ENCODE data around the gene VN1R2.
A peak's percentile ranks its signal among the peaks of the same experiment; 100 is the strongest.
"Not testable (repeated sequence)": the region's sequence is repeated elsewhere in the genome, so short reads cannot be mapped to it uniquely, and the experiment has no call there.

VN1R2 gene

DNA sequence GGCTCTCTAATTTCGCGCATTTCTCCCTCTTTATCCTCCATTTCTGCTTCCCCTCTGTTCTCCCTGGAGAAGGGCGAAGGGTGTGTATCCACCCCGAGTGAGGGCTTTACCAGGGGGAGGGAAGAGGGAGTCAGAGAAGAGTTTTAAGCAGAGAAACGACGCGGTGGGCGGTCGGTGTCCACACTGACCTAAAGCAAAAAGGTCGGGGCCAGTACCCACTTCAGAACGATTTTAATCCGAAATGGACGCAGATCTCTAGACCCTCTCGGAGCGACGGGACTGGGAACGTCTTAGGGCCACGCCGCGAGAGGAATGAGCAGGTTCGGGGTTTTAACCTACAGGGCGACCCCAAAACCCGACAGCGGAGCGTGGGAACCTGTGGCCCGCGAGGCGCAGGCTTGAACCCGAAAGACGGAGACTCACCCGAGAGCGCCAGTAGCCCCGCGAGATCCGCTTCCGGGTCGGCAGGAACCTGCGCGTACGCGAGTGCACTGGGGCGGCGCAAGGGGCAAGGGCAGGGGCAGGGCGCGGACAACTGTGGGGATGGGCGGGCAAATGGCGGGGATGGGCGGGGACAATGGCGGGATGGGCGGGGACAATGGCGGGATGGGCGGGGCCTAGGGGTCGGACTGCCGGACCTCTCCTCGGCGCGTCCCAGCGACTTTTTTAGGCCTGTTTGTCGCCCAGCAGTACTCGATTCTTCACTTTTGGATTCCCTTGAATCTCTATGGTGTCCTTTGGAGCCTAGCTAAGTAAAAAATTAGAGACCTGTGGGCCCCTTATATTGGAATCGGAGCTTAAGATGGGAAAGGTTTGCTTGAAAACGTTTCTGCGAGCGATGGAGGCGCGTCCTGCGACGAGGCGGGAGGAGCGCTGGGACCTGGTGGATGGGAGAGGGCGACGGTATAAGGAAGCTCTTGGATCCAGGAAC, 3.4 kb upstream of the VN1R2 start, which contains the start of gene ZNF677:
Gene ZNF677 (minus strand): TSS at position 463 of the 931 bp plus-strand sequence. CDS start 3,323 bp downstream, outside the sequence.
- ChIA-PET CTCF (no interaction called here), POLR2A (no interaction called here)
- TF ChIP-seq, protein P1, sequence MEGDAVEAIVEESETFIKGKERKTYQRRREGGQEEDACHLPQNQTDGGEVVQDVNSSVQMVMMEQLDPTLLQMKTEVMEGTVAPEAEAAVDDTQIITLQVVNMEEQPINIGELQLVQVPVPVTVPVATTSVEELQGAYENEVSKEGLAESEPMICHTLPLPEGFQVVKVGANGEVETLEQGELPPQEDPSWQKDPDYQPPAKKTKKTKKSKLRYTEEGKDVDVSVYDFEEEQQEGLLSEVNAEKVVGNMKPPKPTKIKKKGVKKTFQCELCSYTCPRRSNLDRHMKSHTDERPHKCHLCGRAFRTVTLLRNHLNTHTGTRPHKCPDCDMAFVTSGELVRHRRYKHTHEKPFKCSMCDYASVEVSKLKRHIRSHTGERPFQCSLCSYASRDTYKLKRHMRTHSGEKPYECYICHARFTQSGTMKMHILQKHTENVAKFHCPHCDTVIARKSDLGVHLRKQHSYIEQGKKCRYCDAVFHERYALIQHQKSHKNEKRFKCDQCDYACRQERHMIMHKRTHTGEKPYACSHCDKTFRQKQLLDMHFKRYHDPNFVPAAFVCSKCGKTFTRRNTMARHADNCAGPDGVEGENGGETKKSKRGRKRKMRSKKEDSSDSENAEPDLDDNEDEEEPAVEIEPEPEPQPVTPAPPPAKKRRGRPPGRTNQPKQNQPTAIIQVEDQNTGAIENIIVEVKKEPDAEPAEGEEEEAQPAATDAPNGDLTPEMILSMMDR (IDR thresholded peaks at IDR 0.05; ENCODE audit: control extremely low read depth, extremely low read depth, low read depth, missing control alignments) = no peak
- peak; percentile 51 for DNase-seq (ENCODE audit: extremely low spot score)

DNA sequence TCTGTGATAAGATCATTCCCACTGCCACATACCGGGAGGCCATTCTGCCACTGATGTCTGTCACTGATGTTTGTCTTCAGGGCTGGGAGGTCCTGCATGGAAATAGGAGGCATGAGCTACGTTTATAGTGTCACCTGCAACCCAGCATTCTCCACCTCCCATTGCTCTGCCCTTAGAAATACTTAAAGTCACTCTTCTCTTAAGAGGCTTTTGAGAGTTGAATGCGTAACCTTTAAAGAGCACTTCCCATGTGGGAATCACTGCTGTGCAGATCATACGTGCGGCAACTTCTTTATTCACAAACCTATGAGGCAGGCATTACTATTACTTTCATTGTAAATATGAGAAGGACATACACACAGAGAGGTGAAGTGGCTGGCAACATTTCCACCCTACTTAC, 9.5 kb downstream of the VN1R2 start, which contains the start of gene VN1R4:
Gene VN1R4 (minus strand): TSS at position 101 of the 400 bp plus-strand sequence. CDS start 58 bp downstream, at position 43.
- DNase-seq (ENCODE audit: extremely low spot score); CTCF ChIA-PET; POLR2A ChIA-PET: not testable (repeated sequence)

DNA sequence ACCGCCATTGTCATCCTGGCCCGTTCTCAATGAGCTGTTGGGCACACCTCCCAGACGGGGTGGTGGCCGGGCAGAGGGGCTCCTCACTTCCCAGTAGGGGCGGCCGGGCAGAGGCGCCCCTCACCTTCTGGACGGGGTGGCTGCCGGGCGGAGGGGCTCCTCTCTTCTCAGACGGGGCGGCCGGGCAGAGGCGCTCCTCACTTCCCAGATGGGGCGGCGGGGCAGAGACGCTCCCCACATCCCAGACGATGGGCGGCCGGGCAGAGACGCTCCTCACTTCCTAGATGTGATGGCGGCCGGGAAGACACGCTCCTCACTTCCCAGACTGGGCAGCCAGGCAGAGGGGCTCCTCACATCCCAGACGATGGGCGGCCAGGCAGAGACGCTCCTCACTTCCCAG, 11.8 kb downstream of the VN1R2 start:
- POLR2A ChIA-PET; DNase-seq (ENCODE audit: extremely low spot score); CTCF ChIA-PET: not testable (repeated sequence)

DNA sequence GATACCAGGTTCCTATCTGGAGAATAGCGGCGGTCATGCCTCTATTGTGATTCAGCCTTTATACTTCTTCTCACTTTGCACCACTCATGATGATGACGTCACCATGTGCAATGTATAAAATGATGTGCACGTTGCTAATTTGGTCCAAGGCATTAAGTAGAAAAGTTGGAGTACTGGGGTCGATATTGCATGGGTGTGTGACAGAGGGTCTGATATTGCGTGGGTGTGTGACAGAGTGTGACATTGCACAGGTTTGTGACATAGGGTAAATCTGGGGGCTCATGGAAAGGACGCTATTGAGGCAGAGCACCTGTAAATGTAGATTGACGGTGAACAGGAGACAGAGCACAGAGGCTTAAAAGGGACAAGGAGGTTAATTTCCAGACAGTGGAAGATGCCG, 14.0 kb downstream of the VN1R2 start:
- CTCF ChIA-PET = no interaction called here
- POLR2A ChIA-PET = no interaction called here

DNA sequence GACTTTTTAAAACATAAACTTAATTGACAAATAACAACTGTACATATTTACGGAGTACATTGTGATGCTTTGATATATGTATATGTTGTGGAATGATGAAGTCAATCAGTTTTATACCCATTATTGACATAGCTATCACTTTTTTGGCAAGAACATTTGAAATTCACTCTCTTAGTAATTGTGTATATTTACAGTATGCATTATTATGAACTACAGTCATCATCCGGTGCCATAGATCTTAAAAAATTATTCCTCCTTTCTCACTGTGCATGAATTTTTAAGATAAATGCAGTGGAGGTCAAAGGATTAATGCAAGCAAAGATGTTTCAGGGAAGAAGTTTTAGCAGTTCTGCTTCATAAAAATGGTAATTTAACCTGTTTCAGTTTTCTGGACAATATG, 17.4 kb downstream of the VN1R2 start:
- ChIA-PET POLR2A (no interaction called here), CTCF (no interaction called here)
- DNase-seq (ENCODE audit: extremely low spot score) = no peak
- TF ChIP-seq, protein P1 (IDR thresholded peaks at IDR 0.05; ENCODE audit: control extremely low read depth, extremely low read depth, low read depth, missing control alignments) = no peak

More for the DNA sequence above, 14.0 kb downstream of the VN1R2 start:
- TF ChIP-seq, protein P1 (IDR thresholded peaks at IDR 0.05; ENCODE audit: control extremely low read depth, extremely low read depth, low read depth, missing control alignments) = no peak
- no peak for DNase-seq (ENCODE audit: extremely low spot score)

DNA sequence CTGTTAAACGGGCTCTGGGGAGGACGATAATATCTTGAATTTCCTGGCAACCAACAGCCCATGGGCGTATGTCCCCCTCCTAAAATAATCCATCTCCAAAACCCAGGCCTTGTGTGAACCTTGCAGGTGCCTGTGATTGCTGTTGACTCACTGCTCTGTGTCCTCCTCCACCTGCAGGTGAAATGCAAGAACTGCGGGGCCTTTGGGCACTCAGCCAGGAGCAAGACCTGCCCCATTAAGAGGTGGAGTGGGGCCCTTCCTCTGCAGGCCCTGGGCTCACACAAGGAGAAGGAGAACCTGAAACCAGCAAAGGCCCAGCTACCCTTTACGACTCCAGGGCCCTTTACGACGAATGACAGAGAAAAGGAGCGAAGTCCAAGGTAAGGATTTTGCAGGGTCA, 23.9 kb downstream of the VN1R2 start:
- DNase-seq (ENCODE audit: extremely low spot score); CTCF ChIA-PET; POLR2A ChIA-PET: not testable (repeated sequence)

DNA sequence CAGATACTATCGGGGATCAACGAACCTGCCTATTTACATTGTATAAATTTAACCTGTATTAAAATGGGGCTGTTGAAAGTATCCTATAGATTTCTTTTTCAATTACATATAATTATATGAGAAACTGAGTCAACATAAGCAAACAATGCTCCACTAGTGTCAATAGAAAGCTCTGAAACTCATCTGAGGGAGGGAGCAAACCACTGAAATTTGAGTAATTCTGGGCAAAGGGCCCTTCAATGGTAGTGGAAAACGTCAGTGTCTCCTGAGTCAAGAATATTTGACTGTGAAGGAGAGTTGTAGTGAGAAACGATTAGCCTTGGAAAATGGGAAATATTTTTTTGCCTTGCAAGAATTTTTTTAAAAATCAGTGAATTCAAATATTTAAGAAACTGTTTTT, 27.0 kb downstream of the VN1R2 start:
- ChIA-PET POLR2A (no interaction called here), CTCF (no interaction called here)
- TF ChIP-seq, protein P1 (IDR thresholded peaks at IDR 0.05; ENCODE audit: control extremely low read depth, extremely low read depth, low read depth, missing control alignments) = no peak
- DNase-seq (ENCODE audit: extremely low spot score) = no peak

DNA sequence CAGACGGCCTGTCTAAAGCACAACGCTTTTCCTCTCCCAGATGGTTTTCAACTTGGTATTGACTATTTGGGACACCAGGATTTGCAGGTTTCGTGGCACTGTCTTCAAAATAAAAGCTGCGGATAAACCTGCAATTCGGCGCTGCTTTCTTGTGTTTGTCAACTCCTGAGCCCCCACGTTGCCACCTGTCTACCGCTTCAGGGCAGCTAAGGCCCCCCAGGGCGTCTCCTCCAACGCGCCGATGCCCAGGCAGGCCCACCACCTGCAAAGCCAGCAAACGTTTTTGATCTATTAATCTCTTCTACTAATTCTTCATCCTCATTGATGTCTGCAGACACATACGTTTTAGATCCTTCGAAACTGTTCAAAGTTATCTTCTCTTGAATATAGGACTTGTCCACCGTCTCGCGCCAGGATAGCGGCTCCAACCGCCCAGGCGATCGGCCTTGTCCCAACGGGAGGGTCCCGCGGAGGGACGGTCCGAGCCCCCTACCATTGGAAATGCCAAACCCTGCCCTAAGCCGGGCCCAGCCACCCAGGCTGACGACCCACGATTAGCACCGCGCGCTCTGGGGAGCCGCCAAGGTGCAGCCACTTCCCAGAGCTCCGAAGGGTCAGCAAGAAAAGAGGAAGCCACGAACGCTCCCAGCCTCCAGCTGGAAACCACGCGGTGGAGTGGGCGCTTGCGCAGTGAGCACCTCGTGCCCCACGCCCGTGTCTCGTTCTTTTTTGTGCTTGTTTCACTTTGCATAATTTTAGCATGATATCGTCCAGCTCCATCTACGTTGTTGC, 32.9 kb downstream of the VN1R2 start:
- POLR2A ChIA-PET = no interaction called here
- CTCF ChIA-PET = no interaction called here
- TF ChIP-seq, protein P1 (IDR thresholded peaks at IDR 0.05; ENCODE audit: control extremely low read depth, extremely low read depth, low read depth, missing control alignments) = no peak
- no peak for DNase-seq (ENCODE audit: extremely low spot score)
